HEK293 (cell line): ENCODE data around the gene GNAT1.

ENCODE experiments used
- YY1 ChIP-seq: fragments of 450-650 bp; formaldehyde crosslinking; IDR thresholded peaks from 2 replicates; pipeline ENCODE4 v1.5.1; 2018; ENCODE audit warnings: missing biosample characterization, missing genetic modification characterization
- ZNF670 ChIP-seq: fragments of 450-650 bp; formaldehyde crosslinking; IDR thresholded peaks from 2 replicates; pipeline ENCODE4 v1.5.1; 2016; ENCODE audit warnings: missing biosample characterization, missing genetic modification characterization, low read depth
- TF ChIP-seq, protein P1 (sequence below): fragments of 450-650 bp; formaldehyde crosslinking; IDR thresholded peaks from 2 replicates; pipeline ENCODE4 v1.5.1; 2016; ENCODE audit warnings: missing biosample characterization, missing genetic modification characterization

DNA sequence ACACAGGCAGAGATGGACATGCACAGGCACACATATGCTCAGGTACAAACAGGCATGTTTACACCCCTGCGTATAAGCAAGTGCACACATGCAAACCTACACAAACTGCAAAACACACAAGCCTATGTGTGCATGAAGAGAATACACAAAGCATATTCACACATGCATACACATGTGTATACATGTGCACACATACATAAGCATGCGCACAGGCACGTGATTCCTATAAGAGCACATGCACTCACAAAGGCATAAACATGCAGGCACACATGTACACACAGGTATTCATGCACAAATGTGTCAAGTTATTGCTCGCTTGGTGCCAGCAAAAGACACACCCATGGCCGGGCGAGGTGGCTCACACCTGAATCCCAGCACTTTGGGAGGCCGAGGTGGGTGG, 1.4 kb upstream of the GNAT1 start:
- TF ChIP-seq, protein P1, sequence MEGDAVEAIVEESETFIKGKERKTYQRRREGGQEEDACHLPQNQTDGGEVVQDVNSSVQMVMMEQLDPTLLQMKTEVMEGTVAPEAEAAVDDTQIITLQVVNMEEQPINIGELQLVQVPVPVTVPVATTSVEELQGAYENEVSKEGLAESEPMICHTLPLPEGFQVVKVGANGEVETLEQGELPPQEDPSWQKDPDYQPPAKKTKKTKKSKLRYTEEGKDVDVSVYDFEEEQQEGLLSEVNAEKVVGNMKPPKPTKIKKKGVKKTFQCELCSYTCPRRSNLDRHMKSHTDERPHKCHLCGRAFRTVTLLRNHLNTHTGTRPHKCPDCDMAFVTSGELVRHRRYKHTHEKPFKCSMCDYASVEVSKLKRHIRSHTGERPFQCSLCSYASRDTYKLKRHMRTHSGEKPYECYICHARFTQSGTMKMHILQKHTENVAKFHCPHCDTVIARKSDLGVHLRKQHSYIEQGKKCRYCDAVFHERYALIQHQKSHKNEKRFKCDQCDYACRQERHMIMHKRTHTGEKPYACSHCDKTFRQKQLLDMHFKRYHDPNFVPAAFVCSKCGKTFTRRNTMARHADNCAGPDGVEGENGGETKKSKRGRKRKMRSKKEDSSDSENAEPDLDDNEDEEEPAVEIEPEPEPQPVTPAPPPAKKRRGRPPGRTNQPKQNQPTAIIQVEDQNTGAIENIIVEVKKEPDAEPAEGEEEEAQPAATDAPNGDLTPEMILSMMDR: no peak
- TF ChIP-seq ZNF670 (no peak), YY1 (no peak)
